Measurements from ENCODE around the gene POU2F3.

Gene POU2F3

GRCh38 chr11:120280600-120281051 is 40.7 kb downstream of the POU2F3 start:
- TF ChIP-seq CTCF (IDR thresholded peaks at IDR 0.05; ENCODE audit: low read depth, low read length): no peak
- no peak overlapping the region for H3K4me3 ChIP-seq (replicated peaks in 1 of 2; ENCODE audit: low read depth in 2 of 2, low read length in 2 of 2)
- DNase-seq (ENCODE audit: low read depth in 2 of 2): peak in 1 of 2 donors; percentile 16

DNA sequence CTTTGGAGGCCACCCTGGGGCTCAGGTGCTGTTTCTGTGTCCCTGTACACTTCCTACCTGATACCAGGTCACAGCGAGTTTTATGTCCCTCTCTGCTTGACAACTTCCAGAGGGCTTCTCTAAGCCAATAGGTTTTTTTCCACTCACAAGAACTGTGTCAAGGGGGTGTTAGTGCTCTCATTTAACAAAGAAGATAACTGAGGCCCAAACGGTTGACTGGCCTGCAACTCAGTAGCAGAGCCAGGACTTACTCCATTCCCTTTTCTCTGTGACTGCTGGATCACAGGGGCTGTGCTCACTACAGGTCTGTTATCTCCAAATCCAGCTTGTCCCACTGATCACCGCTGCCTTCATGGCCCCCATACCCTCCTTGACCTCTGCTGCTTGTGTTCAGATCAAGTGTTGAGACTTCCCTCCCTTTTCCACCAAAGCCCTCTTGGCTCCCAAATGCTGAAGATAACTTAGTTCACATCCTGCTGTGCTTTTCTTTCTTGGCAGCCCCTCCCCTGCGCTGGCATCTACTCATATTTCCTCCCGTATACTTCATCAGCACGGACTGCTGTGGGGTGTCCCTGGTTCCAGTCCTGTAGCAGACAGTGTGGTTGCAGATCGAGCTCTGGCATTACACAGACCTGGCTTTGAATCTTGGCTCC is 41.3 kb downstream of the POU2F3 start:
- no peak overlapping the region for H3K4me3 ChIP-seq (replicated peaks in 1 of 2; ENCODE audit: low read depth in 2 of 2, low read length in 2 of 2)
- DNase-seq (ENCODE audit: low read depth in 2 of 2): peak in 1 of 2 donors; percentile 42
- no peak for TF ChIP-seq CTCF (IDR thresholded peaks at IDR 0.05; ENCODE audit: low read depth, low read length)

DNA sequence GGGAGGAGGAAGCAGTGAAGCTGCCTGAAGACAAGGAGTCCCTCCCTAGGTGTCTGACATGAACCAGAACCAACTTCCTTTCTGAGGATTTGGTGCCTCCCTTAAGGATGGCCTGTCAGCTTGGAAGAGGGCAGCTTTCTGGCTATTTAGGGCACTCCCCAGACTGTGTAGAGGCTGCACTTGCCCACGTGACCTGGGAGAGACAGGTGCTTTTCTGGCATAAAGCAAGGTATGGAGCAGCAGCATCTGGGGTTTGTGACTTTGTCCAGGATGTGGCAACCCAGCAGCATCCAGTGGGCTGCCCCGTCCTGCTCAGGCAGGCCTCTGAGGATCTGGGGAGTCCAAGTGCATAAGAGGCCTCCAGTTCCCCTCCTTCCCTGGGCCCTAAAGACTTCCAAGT is 43.2 kb downstream of the POU2F3 start:
- no peak overlapping the region for H3K4me3 ChIP-seq (replicated peaks in 1 of 2; ENCODE audit: low read depth in 2 of 2, low read length in 2 of 2)
- TF ChIP-seq CTCF (IDR thresholded peaks at IDR 0.05; ENCODE audit: low read depth, low read length): no peak
- no peak for DNase-seq (ENCODE audit: low read depth in 2 of 2)

GRCh38 chr11:120284272-120284671 is 44.3 kb downstream of the POU2F3 start:
- TF ChIP-seq CTCF (IDR thresholded peaks at IDR 0.05; ENCODE audit: low read depth, low read length): no peak
- no peak overlapping the region for H3K4me3 ChIP-seq (replicated peaks in 1 of 2; ENCODE audit: low read depth in 2 of 2, low read length in 2 of 2)
- DNase-seq (ENCODE audit: low read depth in 2 of 2): no peak

DNA sequence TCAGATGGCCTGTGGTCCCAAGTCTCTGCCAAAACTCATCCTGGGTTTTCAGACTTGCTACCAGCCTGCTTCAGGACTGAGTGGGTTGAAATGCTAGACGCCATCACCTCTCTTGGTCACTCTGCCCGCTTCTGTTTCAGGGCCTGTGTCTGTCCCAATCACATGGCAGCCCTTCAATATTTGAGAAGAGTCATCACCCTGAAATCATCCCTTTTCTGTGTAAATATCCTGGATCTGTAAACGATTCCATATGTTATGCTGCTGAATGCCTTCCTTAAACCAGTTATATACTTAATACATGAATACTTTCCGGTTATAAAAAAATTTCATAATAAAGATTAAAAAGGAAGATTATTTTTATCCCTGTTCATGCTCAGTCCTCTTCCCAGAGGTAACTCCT is 45.3 kb downstream of the POU2F3 start:
- TF ChIP-seq CTCF (IDR thresholded peaks at IDR 0.05; ENCODE audit: low read depth, low read length): no peak
- no peak for DNase-seq (ENCODE audit: low read depth in 2 of 2)
- no peak overlapping the region for H3K4me3 ChIP-seq (replicated peaks in 1 of 2; ENCODE audit: low read depth in 2 of 2, low read length in 2 of 2)

DNA sequence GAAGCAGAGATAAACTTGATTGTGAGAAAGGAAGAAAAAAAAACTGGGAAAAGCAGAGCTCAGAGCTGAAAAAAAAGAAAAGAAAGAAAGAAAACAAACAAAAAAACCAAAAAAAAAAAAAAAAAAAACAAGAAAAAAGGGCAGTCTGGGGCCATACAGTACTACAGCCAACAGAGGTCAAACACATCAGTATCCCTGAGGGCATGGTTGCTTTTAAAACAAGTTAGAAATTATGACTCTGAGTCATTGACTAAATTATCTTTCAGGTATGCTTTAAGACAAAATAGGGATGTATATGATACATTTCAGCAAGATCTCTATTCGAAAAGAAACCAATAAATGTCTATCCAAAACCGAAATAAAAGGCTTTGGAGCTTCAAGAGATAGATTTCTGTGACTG is 48.1 kb downstream of the POU2F3 start:
- H3K4me3 ChIP-seq (replicated peaks in 1 of 2; ENCODE audit: low read depth in 2 of 2, low read length in 2 of 2): no peak overlapping the region
- TF ChIP-seq CTCF (IDR thresholded peaks at IDR 0.05; ENCODE audit: low read depth, low read length): no peak
- no peak for DNase-seq (ENCODE audit: low read depth in 2 of 2)

GRCh38 chr11:120289426-120289825 is 49.5 kb downstream of the POU2F3 start:
- no peak for DNase-seq (ENCODE audit: low read depth in 2 of 2)
- TF ChIP-seq CTCF (IDR thresholded peaks at IDR 0.05; ENCODE audit: low read depth, low read length): no peak
- H3K4me3 ChIP-seq (replicated peaks in 1 of 2; ENCODE audit: low read depth in 2 of 2, low read length in 2 of 2): no peak overlapping the region

All from cardiac fibroblast (primary cell).